ENCODE data around the gene NEK6.

The NEK6 gene

GRCh38 chr9:124321935-124322334 lies 64.2 kb downstream of the NEK6 start:
- no peak for DNase-seq (ENCODE audit: low read depth)

- no peak for DNase-seq (ENCODE audit: low read depth)
Observed at GRCh38 chr9:124322618-124323432, 65.1 kb downstream of the NEK6 start.

- no peak for DNase-seq (ENCODE audit: low read depth)
Observed at GRCh38 chr9:124323904-124324303, 66.2 kb downstream of the NEK6 start.

- DNase-seq (ENCODE audit: low read depth): no peak
Observed at GRCh38 chr9:124325816-124326215, 68.1 kb downstream of the NEK6 start.

- no peak for DNase-seq (ENCODE audit: low read depth)
Observed at GRCh38 chr9:124326378-124326777, 68.6 kb downstream of the NEK6 start.

GRCh38 chr9:124327491-124327890 lies 69.7 kb downstream of the NEK6 start:
- no peak for DNase-seq (ENCODE audit: low read depth)

- DNase-seq (ENCODE audit: low read depth): no peak
Observed at GRCh38 chr9:124328285-124328684, 70.5 kb downstream of the NEK6 start.

- DNase-seq (ENCODE audit: low read depth): no peak
Observed at GRCh38 chr9:124329206-124329792, 71.5 kb downstream of the NEK6 start.

GRCh38 chr9:124330011-124330697 lies 72.4 kb downstream of the NEK6 start:
- no peak for DNase-seq (ENCODE audit: low read depth)

GRCh38 chr9:124331580-124331979 lies 73.8 kb downstream of the NEK6 start:
- DNase-seq (ENCODE audit: low read depth): no peak

- DNase-seq (ENCODE audit: low read depth): no peak
Observed at GRCh38 chr9:124332361-124333202, 74.8 kb downstream of the NEK6 start.

- no peak for DNase-seq (ENCODE audit: low read depth)
Observed at GRCh38 chr9:124333203-124333579, 75.4 kb downstream of the NEK6 start.

GRCh38 chr9:124334568-124335319 lies 77.0 kb downstream of the NEK6 start:
- no peak for DNase-seq (ENCODE audit: low read depth)

- no peak for DNase-seq (ENCODE audit: low read depth)
Observed at GRCh38 chr9:124335320-124335707, 77.6 kb downstream of the NEK6 start.

GRCh38 chr9:124337562-124337961 lies 79.8 kb downstream of the NEK6 start:
- no peak for DNase-seq (ENCODE audit: low read depth)

GRCh38 chr9:124339603-124340146 lies 81.9 kb downstream of the NEK6 start:
- no peak for DNase-seq (ENCODE audit: low read depth)

- DNase-seq (ENCODE audit: low read depth): no peak
Observed at GRCh38 chr9:124340219-124341069, 82.7 kb downstream of the NEK6 start.

- no peak for DNase-seq (ENCODE audit: low read depth)
Observed at GRCh38 chr9:124341455-124342170, 83.9 kb downstream of the NEK6 start.

GRCh38 chr9:124342402-124342775 lies 84.6 kb downstream of the NEK6 start:
- DNase-seq (ENCODE audit: low read depth): no peak
